ENCODE measurements around the gene INPP1.

GRCh38 chr2:190315273-190315672 is 28.1 kb upstream of the INPP1 start:
- TF ChIP-seq CTCF (IDR thresholded peaks at IDR 0.05 in 4 of 5, conservative IDR thresholded peaks at IDR 0.05 in 1 of 5) (no peak), POLR2A (IDR thresholded peaks at IDR 0.05) (no peak)

Data from gastrocnemius medialis (tissue), 4 donors.